Liver (tissue), 9 donors: ENCODE results near the gene PCDH1. TPM values are rescaled to one million over a fixed set of nuclear protein-coding genes. Genes with fewer than 3 reads are reported as not detected.

Experiments used
- DNase-seq: peaks from one replicate; pipeline ENCODE4 v3.0.0-alpha.2; 2017; ENCODE audit warnings: low spot score
- H3K27ac ChIP-seq, 2 donors: one replicate each; pipeline ENCODE4 v1.7.0; 2013; ENCODE audit warnings: inconsistent platforms in 2 of 2, low read length in 2 of 2, control low read depth in 1 of 2, low read depth in 1 of 2, mild to moderate bottlenecking in 1 of 2
- H3K27me3 ChIP-seq, 4 donors: one replicate each; pipeline versions ENCODE4 v1.6.1 to v1.7.0; 2013; ENCODE audit warnings: low read length in 3 of 4, inconsistent platforms in 1 of 4, mild to moderate bottlenecking in 1 of 4, moderate library complexity in 1 of 4; ENCODE audit not compliant: control insufficient read depth in 4 of 4, insufficient read depth in 4 of 4
- H3K36me3 ChIP-seq, 4 donors: one replicate each; pipeline versions ENCODE4 v1.6.1 to v1.7.0; 2013; ENCODE audit warnings: low read length in 3 of 4, mild to moderate bottlenecking in 3 of 4, low read depth in 1 of 4, moderate library complexity in 1 of 4; ENCODE audit not compliant: control insufficient read depth in 4 of 4, insufficient read depth in 3 of 4
- H3K4me1 ChIP-seq, 4 donors: one replicate each; pipeline versions ENCODE4 v1.6.1 to v1.7.0; 2013; ENCODE audit warnings: low read length in 3 of 4, mild to moderate bottlenecking in 3 of 4, moderate library complexity in 1 of 4; ENCODE audit not compliant: control insufficient read depth in 4 of 4, insufficient read depth in 4 of 4
- H3K4me3 ChIP-seq, 3 donors: one replicate each; pipeline versions ENCODE4 v1.6.1 to v1.7.0; 2013; ENCODE audit warnings: low read length in 3 of 3, control low read depth in 1 of 3, low read depth in 1 of 3, mild to moderate bottlenecking in 1 of 3
- H3K9ac ChIP-seq, 2 donors: one replicate each; pipeline ENCODE4 v1.7.0; 2013; ENCODE audit warnings: low read length in 2 of 2, mild to moderate bottlenecking in 2 of 2, moderate library complexity in 2 of 2, control low read depth in 1 of 2, low read depth in 1 of 2
- H3K9me3 ChIP-seq, 4 donors: one replicate each; pipeline versions ENCODE4 v1.6.1 to v1.7.0; 2013; ENCODE audit warnings: low read length in 3 of 4; ENCODE audit not compliant: control insufficient read depth in 4 of 4
- ATF3 ChIP-seq: IDR thresholded peaks from 2 replicates; pipeline ENCODE4 v1.6.1; 2016; ENCODE audit warnings: antibody characterized with exemption
- CTCF ChIP-seq: fragments of 150-350 bp; IDR thresholded peaks from 2 replicates; pipeline ENCODE4 v1.5.1; 2017; ENCODE audit warnings: improper control_type of control experiment, low read depth, low read length; ENCODE audit not compliant: missing input control
- EGR1 ChIP-seq, 2 donors: IDR thresholded peaks; 2 replicates each; pipeline ENCODE4 v1.6.1; 2016 to 2018; ENCODE audit warnings: antibody characterized with exemption in 2 of 2, low read depth in 2 of 2
- FOXA1 ChIP-seq: IDR thresholded peaks from 2 replicates; pipeline ENCODE4 v1.6.1; 2016; ENCODE audit warnings: antibody characterized with exemption
- GABPA ChIP-seq, 2 donors: IDR thresholded peaks in 1 of 2; conservative IDR thresholded peaks in 1 of 2; 2 replicates each; pipeline ENCODE4 v1.6.1; 2016; ENCODE audit warnings: antibody characterized with exemption in 2 of 2, mild to moderate bottlenecking in 1 of 2, moderate library complexity in 1 of 2
- HNF4A ChIP-seq, 2 donors: conservative IDR thresholded peaks; 2 replicates each; pipeline ENCODE4 v1.6.1; 2016; ENCODE audit warnings: antibody characterized with exemption in 2 of 2, mild to moderate bottlenecking in 2 of 2
- HNF4G ChIP-seq: IDR thresholded peaks from 2 replicates; pipeline ENCODE4 v1.6.1; 2016; ENCODE audit warnings: antibody characterized with exemption
- MAX ChIP-seq: IDR thresholded peaks from 2 replicates; pipeline ENCODE4 v1.6.1; 2016; ENCODE audit warnings: antibody characterized with exemption
- NR2F2 ChIP-seq: IDR thresholded peaks from 2 replicates; pipeline ENCODE4 v1.6.1; 2016; ENCODE audit warnings: antibody characterized with exemption
- RAD21 ChIP-seq, 2 donors: IDR thresholded peaks; 2 replicates each; pipeline ENCODE4 v1.6.1; 2016; ENCODE audit warnings: antibody characterized with exemption in 2 of 2, mild to moderate bottlenecking in 2 of 2
- REST ChIP-seq: IDR thresholded peaks from 2 replicates; pipeline ENCODE4 v1.6.1; 2016; ENCODE audit warnings: antibody characterized with exemption, mild to moderate bottlenecking
- RXRA ChIP-seq, 2 donors: IDR thresholded peaks; 2 replicates each; pipeline ENCODE4 v1.6.1; 2017 to 2018; ENCODE audit warnings: antibody characterized with exemption in 2 of 2, mild to moderate bottlenecking in 1 of 2
- SP1 ChIP-seq: IDR thresholded peaks from 2 replicates; pipeline ENCODE4 v1.6.1; 2018; ENCODE audit warnings: antibody characterized with exemption, mild to moderate bottlenecking
- TAF1 ChIP-seq: conservative IDR thresholded peaks from 2 replicates; pipeline ENCODE4 v1.6.1; 2016; ENCODE audit warnings: antibody characterized with exemption, mild to moderate bottlenecking
- YY1 ChIP-seq: IDR thresholded peaks from 2 replicates; pipeline ENCODE4 v1.6.1; 2016; ENCODE audit warnings: antibody characterized with exemption, mild to moderate bottlenecking
- ZBTB33 ChIP-seq: IDR thresholded peaks from 2 replicates; pipeline ENCODE4 v1.6.1; 2016; ENCODE audit warnings: antibody characterized with exemption
- WGBS: extraction: QIAGEN DNeasy Blood & Tissue Kit; methylation state at CpG from one replicate; pipeline ENCODE4 v1.1.7; 2013; 5-methylcytosine and 5-hydroxymethylcytosine counted together
- polyA plus RNA-seq, 2 donors: library from polyadenylated mRNA; stranded (reverse) in 1 of 2; unstranded in 1 of 2; fragments of 200-250 nt in 1 of 2; fragments of >200 nt in 1 of 2; fragmentation: Nextera tagmentation in 1 of 2; extraction: Ambion mirVana in 1 of 2; gene quantifications; one replicate each; pipeline versions ENCODE4 v1.2.1 to v1.2.3, GENCODE V29; 2013 to 2015
- total RNA-seq, 2 donors: library from RNA; depleted of rRNA; stranded (reverse); fragments of >200 nt; gene quantifications; one replicate each; pipeline ENCODE4 v1.2.3, GENCODE V29; 2014
- donor health status: healthy.
- donor health status: healthy.
- donor health status: healthy.
- donor health status: healthy.
- donor health status: healthy.

The PCDH1 gene
- total and polyA plus RNA-seq, 4 donors, result 9.3 to 52.8 (median 15.0) TPM

GRCh38 chr5:141809380-141810096 lies 68.7 kb downstream of the PCDH1 start:
- no peaks in the 10 kb centered on the region for H3K4me1 ChIP-seq
- no peaks in the 10 kb centered on the region for H3K36me3 ChIP-seq
- H3K27ac ChIP-seq, result no peak overlapping the region
- no peaks in the 10 kb centered on the region for H3K27me3 ChIP-seq
- H3K9me3 ChIP-seq, result no peaks in the 10 kb centered on the region
- DNase-seq, result no peak
- H3K4me3 ChIP-seq, result no peak overlapping the region
- no peak for TF ChIP-seq HNF4G
- TF ChIP-seq HNF4A (conservative IDR thresholded peaks at IDR 0.05), result no peak
- TF ChIP-seq REST, result no peak
- no peak overlapping the region for H3K9ac ChIP-seq
- 79% methylated on average over 15 of the region's 15 CpGs for WGBS

GRCh38 chr5:141808857-141809256 lies 69.4 kb downstream of the PCDH1 start:
- Histone ChIP-seq H3K4me1 (no peaks in the 10 kb centered on the region), H3K27ac (no peak overlapping the region)
- WGBS, result 83% methylated on average over 2 of the region's 2 CpGs

More at GRCh38 chr5:141808857-141809256, 69.4 kb downstream of the PCDH1 start:
- no peaks in the 10 kb centered on the region for H3K9me3 ChIP-seq
- H3K9ac ChIP-seq, result no peak overlapping the region
- no peak overlapping the region for H3K4me3 ChIP-seq
- H3K36me3 ChIP-seq, result no peaks in the 10 kb centered on the region
- TF ChIP-seq MAX, result no peak
- TF ChIP-seq NR2F2, result no peak
- no peak for TF ChIP-seq TAF1
- TF ChIP-seq RAD21 (IDR thresholded peaks at IDR 0.05), result no peak
- no peak for TF ChIP-seq REST
- no peak for TF ChIP-seq HNF4G
- no peak for TF ChIP-seq YY1
- no peak for TF ChIP-seq ZBTB33
- TF ChIP-seq EGR1 (IDR thresholded peaks at IDR 0.05; ENCODE audit: low read depth in 2 of 2), result no peak
- TF ChIP-seq ATF3, result no peak
- no peak for TF ChIP-seq FOXA1
- no peak for TF ChIP-seq SP1
- no peak for TF ChIP-seq CTCF
- no peak for TF ChIP-seq RXRA (IDR thresholded peaks at IDR 0.05)
- TF ChIP-seq GABPA (IDR thresholded peaks at IDR 0.05 in 1 of 2, conservative IDR thresholded peaks at IDR 0.05 in 1 of 2), result no peak
- TF ChIP-seq HNF4A (conservative IDR thresholded peaks at IDR 0.05), result no peak
- no peaks in the 10 kb centered on the region for H3K27me3 ChIP-seq
- DNase-seq, result no peak
